HG03066 (cell line): ENCODE measurements around the gene PAMR1.

Experiments used
- ATAC-seq: cut with Tn5 transposase; IDR thresholded peaks from one replicate; pipeline ENCODE4 v1.9.1; 2021; ENCODE audit warnings: low read depth; ENCODE audit not compliant: unreplicated experiment

The PAMR1 gene

GRCh38 chr11:35413598-35413997, 111.8 kb downstream of the PAMR1 start:
- ATAC-seq = no peak

DNA sequence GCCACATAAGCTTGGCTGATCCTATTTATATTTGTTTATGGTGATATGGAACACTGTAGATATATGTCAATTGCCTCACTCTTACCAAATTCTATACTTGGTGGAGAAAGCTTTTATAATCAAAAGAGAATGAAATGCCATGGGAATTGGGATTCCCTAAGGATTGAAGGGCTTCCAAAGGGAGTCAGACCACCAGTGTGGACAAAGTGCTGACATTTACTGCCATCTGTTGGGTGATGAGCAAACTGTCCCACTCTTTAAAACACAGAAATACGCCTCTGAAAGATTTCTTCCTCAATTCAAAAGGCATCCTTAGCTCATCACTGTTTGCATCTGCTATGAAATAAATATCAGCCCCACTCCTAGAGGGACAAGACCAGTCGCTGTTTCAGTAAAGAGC, 113.1 kb downstream of the PAMR1 start:
- no peak for ATAC-seq

DNA sequence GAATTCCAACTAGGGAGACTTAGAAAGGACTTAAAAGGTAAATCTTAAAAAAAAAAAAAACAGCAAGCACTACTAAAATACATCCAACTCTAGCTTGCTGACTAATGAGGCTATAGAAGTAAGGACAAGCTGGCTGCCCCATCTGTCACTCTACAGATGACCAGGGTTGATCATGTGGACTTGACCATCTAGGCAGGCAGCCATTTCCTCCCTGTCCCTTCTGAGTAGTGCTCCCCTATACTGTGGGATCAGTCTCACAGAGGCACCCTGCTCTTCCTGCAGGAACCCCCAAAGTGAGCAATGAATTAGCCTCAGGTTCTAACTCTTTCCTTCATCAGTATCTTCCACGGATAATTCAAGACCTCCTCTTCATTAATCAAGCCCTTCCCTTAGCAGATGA, 118.4 kb downstream of the PAMR1 start:
- ATAC-seq = no peak

GRCh38 chr11:35404388-35404775, 121.0 kb downstream of the PAMR1 start:
- ATAC-seq = no peak

DNA sequence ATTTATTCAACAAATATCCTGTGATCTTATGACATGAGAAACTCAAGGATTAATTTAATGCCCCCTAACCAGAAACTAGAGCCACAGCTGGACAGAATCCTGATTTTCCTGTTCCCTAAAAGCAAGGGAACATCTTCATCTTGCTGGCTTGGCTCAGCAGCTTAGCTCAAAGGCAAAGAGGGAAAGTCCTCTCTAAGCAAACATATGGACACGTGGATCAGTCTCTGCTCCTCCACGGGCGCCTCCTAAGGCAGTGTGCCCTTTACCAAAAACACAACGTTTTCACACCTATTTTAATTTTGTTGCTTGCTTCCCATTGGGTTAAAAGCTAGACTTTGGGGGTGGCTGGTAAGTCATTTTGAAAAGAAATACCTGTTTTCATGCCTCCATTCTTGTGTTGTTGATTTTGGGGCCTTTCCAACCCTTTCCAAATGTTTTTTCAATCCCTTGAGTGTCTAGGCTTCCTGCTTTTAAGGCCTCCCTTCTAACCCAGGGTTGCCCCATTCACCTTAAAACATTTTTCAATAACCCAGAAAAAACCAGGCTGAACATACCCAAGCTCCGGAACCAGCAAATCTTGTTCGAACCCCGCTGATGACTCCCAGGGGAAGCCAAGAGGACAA, 121.5 kb downstream of the PAMR1 start:
- ATAC-seq = no peak

- no peak for ATAC-seq
Observed at GRCh38 chr11:35402751-35403660, 122.4 kb downstream of the PAMR1 start.

DNA sequence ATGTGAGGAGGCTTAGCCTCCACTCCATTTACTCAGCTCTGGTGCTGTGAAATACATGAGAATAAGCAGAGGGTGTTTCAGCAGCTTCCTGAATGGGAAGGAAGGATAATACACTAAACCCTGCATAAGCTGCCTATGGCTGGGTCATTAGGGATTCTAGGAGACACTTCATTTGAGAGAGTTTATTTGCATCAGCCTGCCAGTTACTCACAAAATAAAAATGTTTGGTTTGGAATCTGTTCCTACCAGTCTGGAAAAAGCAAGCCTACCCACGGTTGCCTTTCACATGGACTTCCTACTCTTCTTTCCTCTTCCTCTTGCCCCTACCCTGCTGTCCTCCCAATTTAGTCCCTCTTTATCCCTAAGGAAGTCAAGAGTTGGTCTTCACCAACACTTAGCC, 126.5 kb downstream of the PAMR1 start:
- no peak for ATAC-seq

- ATAC-seq = no peak
Observed at GRCh38 chr11:35394941-35395340, 130.5 kb downstream of the PAMR1 start.

- no peak for ATAC-seq
Observed at GRCh38 chr11:35393098-35393497, 132.3 kb downstream of the PAMR1 start.

DNA sequence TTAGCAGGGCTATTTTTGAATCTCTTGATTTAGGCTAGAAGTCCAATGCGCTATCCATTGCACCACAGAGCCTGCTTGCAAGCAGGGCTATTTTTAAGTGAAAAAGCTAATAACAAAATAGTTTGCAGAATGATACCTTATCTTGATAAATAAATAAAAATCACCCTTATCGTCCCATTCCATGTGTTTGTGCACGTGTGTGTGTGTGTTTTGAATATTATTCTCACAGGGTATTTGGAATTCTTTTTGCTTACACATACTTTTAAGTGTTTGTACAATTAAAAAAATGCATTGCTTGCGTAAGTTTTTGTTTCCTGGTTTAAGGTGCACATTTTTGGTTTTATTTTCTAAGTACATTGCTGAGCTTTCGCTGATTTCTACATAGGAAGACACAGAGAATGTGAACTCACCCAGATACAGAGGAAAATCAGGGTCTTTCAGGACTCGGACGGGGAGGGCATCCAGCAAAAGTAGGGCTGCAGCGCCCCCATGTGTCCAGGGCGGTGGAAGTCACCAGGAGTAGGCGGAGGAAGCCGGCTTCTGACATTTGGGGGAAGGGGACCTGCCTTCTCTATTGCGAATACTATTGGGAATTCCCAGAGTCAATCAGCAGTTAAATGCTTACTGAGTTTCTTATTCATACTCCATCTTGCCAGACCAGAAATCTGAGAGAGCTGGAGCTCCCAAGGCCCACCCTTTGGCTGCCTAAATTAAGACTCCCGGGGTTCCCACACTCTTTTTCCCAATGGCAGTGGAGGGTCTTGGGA, 133.3 kb downstream of the PAMR1 start:
- ATAC-seq = no peak

DNA sequence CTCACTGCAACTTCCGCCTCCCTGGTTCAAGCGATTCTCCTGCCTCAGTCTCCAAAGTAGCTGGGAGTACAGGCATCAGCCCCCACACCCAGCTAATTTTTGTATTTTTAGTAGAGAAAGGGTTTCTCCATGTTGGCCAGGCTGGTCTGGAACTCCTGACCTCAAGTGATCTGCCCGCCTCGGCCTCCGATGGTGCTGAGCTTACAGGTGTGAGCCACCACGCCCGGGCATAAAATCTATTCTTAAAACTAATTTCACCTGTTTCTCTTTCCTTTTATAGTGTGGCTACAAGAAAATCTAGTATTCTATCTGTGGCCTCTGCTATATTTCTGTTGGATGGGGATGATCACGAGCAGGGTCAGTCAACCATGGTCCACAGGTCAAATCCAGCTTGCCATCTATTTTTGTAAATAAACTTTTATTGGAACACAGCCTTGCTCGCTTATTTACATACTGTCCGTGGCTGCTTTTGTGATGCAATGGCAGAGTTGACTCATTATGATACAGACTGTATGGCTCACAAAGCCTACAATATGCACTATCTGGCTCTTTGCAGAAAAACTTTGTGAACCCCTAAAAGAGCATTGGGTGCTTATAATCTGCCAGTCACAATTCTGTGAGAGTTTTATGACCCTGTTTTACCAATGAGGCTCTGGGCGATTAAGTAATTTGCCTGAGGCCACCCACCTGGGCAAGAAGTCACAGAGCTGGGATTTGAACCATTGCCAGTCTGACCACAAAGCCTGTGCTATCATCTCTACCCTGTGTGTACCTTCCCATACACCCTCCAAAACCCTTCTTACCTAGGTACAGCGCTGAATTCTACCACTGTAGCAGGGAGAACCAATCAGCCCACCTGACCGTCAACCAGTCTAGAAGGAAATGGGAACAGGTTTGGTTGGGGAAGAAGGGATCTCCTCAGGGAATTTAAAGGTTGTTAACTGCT, 134.4 kb downstream of the PAMR1 start:
- peak; percentile 85 for ATAC-seq

DNA sequence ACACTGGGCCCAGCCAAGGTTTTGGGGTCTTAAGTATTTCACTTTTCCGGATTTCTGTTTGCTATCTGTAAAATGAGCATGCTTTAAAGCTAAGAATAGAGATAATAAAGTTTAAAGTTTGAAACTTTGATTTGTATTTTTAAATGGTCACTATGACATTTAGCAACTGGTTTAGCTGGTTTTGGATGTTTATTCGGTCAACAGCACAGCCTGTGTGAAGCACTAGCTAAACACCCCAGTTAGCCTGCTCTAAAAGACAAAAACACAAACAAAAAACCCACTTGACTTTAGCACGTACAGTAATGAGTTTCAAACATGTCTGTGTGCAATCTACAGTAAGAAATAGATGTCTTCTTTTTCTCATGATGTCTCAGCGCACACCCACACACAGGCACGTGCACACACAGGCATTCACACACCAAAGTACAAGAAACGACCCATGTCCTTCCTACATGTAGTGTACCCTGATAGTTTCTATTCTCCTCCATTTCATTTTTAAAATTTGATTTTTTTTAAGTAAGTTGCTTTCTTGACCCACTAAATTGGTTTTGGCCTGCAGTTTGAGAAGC, 135.4 kb downstream of the PAMR1 start:
- ATAC-seq = no peak

DNA sequence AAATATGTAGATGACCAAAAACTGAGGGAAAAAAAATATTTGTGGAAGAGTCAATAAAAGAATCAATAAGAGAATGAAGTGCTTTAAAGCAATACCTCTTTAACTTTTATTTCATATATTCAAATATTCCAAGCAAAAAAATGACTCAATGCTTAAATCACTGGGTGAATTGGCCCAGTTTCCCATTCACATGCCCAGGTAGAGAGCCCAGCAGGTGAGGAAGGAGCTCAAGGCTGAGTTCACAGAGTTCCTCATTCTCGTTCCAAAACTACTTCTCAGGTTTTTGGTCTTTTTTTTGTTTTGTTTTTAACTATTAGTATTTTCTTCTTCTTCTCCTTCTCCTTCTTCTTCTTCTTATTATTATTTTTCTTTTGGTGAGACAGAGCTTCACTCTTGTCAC, 136.3 kb downstream of the PAMR1 start:
- ATAC-seq = no peak

DNA sequence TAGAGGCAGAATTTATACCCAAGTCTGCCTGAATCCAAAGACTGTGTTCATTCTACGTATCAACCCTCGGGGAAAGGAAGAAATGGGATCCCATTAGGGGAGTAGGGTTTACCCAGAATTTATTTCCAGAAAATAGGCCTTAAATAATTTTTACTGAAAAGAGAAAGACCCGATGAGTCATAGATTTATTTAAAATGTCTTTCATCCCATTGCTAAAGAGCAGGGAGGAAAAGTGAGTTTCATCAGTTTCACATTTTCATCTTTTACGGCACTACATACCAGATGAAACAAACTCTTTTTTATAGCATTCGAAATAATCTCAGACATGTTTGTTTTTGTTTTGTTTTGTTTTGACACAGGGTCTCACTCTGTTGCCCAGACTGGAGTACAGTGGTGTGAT, 137.4 kb downstream of the PAMR1 start:
- ATAC-seq = no peak

- no peak for ATAC-seq
Observed at GRCh38 chr11:35387111-35387982, 138.1 kb downstream of the PAMR1 start.

DNA sequence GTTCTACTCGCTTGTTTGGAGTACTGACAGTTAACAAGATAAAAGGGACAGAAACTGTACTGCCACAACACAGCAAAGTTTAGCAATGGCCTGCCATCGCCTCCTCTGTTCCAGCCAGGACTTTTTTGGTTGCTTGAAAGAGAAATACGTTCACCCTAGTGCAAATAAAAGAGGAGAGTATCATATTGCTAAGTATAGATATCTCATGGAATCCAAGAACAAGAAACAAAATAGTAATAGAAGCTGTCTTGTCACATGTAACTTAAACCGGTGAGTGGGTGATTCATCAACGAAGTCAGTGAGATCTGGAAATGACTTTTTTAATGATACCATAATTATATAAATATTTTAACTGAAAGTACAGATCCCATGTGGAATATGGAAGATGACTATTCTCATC, 141.5 kb downstream of the PAMR1 start:
- ATAC-seq = no peak
